ENCODE data around the gene NECAB2. TPM values are rescaled to one million over a fixed set of nuclear protein-coding genes. Genes with fewer than 3 reads are reported as not detected.

Gene NECAB2
- total RNA-seq, 1 donor from 2014 or later, result 1.2 TPM

DNA sequence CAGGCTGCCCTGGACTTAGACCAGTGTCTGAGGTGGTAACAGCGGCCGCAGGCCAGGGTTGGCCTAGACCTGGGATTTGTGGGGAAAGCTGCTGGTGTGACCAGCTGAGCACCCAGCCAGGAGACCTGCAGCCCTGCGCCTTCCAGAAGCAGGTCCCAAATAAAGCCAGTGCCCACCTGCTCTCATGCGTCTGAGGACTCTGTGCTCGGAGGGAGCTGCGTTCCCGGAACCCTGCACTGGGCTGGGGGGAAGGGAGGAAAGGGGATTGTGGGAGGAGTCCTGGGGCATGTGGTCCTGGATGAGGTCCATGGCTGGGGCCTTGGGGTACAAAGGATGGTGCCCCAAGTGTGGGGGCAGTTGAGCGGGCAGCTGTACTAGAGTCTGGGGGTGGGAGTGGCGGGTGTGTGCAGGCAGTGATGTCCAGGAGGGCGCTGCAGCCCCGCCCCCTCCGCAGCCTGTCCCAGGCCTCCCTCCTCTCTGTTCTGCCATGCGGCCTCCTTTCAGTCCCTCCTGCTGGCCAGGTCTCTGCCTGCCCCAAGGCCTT lies 1.8 kb upstream of the NECAB2 start:
- no peaks in the 10 kb centered on the region for H3K9me3 Mint-ChIP-seq (ENCODE audit: unreplicated experiment)
- no peak overlapping the region for H3K4me3 Mint-ChIP-seq (ENCODE audit: unreplicated experiment)
- peaks cover 3% of the 10 kb centered on the region for H3K4me1 Mint-ChIP-seq (ENCODE audit: unreplicated experiment)
- H3K27ac Mint-ChIP-seq (ENCODE audit: unreplicated experiment), result no peak overlapping the region
- TF ChIP-seq, protein P1, sequence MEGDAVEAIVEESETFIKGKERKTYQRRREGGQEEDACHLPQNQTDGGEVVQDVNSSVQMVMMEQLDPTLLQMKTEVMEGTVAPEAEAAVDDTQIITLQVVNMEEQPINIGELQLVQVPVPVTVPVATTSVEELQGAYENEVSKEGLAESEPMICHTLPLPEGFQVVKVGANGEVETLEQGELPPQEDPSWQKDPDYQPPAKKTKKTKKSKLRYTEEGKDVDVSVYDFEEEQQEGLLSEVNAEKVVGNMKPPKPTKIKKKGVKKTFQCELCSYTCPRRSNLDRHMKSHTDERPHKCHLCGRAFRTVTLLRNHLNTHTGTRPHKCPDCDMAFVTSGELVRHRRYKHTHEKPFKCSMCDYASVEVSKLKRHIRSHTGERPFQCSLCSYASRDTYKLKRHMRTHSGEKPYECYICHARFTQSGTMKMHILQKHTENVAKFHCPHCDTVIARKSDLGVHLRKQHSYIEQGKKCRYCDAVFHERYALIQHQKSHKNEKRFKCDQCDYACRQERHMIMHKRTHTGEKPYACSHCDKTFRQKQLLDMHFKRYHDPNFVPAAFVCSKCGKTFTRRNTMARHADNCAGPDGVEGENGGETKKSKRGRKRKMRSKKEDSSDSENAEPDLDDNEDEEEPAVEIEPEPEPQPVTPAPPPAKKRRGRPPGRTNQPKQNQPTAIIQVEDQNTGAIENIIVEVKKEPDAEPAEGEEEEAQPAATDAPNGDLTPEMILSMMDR (IDR thresholded peaks at IDR 0.05; ENCODE audit: unreplicated experiment), result no peak
- H3K36me3 Mint-ChIP-seq (ENCODE audit: low read depth, unreplicated experiment), result no peaks in the 10 kb centered on the region
- peaks cover 14% of the 10 kb centered on the region for H3K27me3 Mint-ChIP-seq (ENCODE audit: unreplicated experiment)
- no peak for DNase-seq (ENCODE audit: low spot score)

DNA sequence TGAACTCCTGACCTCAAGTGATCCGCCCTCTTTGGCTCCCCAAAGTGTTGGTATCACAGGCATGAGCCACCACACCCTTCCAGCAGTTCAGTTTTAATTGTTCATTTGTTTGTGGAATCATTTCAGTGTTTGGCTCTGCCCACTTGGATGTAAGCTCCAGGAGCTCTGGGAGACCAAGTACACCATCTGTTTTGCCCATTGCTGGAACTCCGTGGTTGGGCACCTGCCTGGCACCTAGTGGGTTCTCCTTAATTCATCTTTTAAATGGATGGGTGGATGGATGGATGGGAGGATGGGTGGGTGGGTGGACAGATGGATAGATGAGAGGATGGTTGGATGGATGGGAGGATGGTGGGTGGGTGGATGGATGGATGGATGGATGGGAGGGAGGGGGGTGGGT lies 953 bp upstream of the NECAB2 start:
- Mint-ChIP-seq H3K9me3 (ENCODE audit: unreplicated experiment) (no peaks in the 10 kb centered on the region), H3K27me3 (ENCODE audit: unreplicated experiment) (peaks cover 20% of the 10 kb centered on the region), H3K4me1 (ENCODE audit: unreplicated experiment) (peaks cover 3% of the 10 kb centered on the region), H3K4me3 (ENCODE audit: unreplicated experiment) (no peak overlapping the region), H3K36me3 (ENCODE audit: low read depth, unreplicated experiment) (no peaks in the 10 kb centered on the region), H3K27ac (ENCODE audit: unreplicated experiment) (no peak overlapping the region)
- TF ChIP-seq, protein P1 (IDR thresholded peaks at IDR 0.05; ENCODE audit: unreplicated experiment), result no peak
- no peak for DNase-seq (ENCODE audit: low spot score)

DNA sequence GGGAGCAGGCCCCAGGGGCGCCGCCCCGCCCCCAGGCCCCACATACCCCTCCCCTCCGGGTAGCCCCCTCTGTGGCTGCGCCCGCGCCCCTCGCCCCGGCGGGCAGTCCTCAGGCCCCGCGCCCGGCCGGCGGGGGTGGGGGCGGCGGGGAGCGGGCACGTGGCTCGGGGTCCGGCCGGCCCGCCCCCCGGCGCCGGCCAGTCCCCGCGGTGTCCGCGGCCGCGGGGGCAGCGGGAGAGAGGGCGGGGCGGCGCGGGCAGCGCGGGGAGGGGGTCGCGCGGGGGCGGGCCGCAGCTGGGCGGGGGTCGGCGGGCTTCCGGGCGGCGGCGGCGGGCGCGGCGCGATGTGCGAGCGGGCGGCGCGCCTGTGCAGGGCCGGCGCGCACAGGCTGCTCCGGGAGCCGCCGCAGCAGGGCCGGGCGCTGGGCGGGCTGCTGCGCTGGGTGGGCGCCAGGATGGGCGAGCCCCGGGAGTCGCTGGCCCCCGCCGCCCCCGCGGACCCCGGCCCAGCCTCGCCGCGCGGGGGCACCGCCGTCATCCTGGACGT lies 335 bp downstream of the NECAB2 start:
- H3K4me3 Mint-ChIP-seq (ENCODE audit: unreplicated experiment), result no peak overlapping the region
- TF ChIP-seq, protein P1 (IDR thresholded peaks at IDR 0.05; ENCODE audit: unreplicated experiment), result no peak
- DNase-seq (ENCODE audit: low spot score), result no peak

DNA sequence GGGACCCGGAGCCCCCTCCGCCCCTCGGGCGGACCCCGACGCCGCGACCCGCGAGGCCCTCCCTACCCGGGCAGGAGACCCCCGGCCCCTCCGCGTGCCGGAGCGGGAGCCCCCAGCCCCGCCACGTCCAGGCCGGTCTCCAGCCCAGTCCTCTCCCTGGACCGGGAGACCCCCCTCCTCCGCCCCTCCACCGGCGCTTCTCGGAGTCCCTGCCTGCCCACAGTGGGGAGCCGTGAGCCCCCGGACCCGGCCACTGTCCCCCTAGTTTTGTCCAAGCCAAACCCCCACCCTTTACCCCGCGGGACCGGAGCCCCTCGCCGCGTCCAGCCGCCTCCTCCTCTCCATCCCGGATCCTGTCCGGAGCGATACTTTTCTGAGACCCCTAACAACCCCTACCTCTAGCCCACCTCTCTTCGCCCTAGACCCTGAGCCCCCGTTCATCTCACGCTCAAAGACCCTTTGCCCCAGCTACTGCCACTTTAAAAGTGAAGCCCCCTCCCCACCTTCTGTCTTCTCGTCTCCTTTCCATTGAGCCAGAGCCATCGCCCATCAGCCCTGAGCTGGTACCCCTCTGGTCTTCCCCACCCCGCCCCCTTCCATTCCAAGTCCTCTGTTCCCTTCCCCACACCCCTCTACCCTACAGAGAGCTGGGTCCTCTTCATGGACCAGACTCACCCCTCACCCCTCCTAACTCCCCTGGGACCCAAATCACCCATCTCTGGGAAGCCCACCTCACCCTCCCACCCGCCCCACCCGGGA lies 1.0 kb downstream of the NECAB2 start:
- no peak overlapping the region for H3K4me3 Mint-ChIP-seq (ENCODE audit: unreplicated experiment)

More for the DNA sequence above, 335 bp downstream of the NECAB2 start:
- Mint-ChIP-seq H3K9me3 (ENCODE audit: unreplicated experiment) (no peaks in the 10 kb centered on the region), H3K4me1 (ENCODE audit: unreplicated experiment) (peaks cover 3% of the 10 kb centered on the region), H3K27ac (ENCODE audit: unreplicated experiment) (no peak overlapping the region), H3K36me3 (ENCODE audit: low read depth, unreplicated experiment) (no peaks in the 10 kb centered on the region), H3K27me3 (ENCODE audit: unreplicated experiment) (peaks cover 20% of the 10 kb centered on the region)

More for the DNA sequence above, 1.0 kb downstream of the NECAB2 start:
- Mint-ChIP-seq H3K4me1 (ENCODE audit: unreplicated experiment) (peaks cover 3% of the 10 kb centered on the region), H3K27ac (ENCODE audit: unreplicated experiment) (no peak overlapping the region), H3K27me3 (ENCODE audit: unreplicated experiment) (peaks cover 20% of the 10 kb centered on the region), H3K36me3 (ENCODE audit: low read depth, unreplicated experiment) (no peaks in the 10 kb centered on the region), H3K9me3 (ENCODE audit: unreplicated experiment) (no peaks in the 10 kb centered on the region)
- TF ChIP-seq, protein P1 (IDR thresholded peaks at IDR 0.05; ENCODE audit: unreplicated experiment), result no peak
- no peak for DNase-seq (ENCODE audit: low spot score)
